ENCODE measurements around the gene RGL2. TPM values are rescaled to one million over a fixed set of nuclear protein-coding genes. Genes with fewer than 3 reads are reported as not detected.
"Not testable (repeated sequence)": the region's sequence is repeated elsewhere in the genome, so short reads cannot be mapped to it uniquely, and the experiment has no call there.

Gene RGL2
- 10 to 100 TPM; 33.1 to 64.3 (median 49.0) TPM for polyA plus RNA-seq

GRCh38 chr6:33298773-33299236 is at the start of gene RGL2:
Gene RGL2, minus strand, starts transcription at chr6:33298942. Its CDS starts 332 bp downstream, at chr6:33298610.
- 0% methylated on average over 29 to 34 of the region's 34 CpGs for WGBS, 3 donors
- H3K27ac ChIP-seq (ENCODE audit: low read depth, low read length): peak within 1 kb of the TSS; percentile 92

GRCh38 chr6:33347816-33348215 is 49.1 kb upstream of the RGL2 start:
- 78 to 88% (median 80%) methylated on average over 5 of the region's 5 CpGs for WGBS, 3 donors
- no peak overlapping the region for H3K27ac ChIP-seq (ENCODE audit: low read depth, low read length)

- H3K27ac ChIP-seq (ENCODE audit: low read depth, low read length): not testable (repeated sequence)
- WGBS, 3 donors: 74 to 80% (median 77%) methylated on average over 5 of the region's 5 CpGs
Measured at GRCh38 chr6:33346972-33347371, 48.2 kb upstream of the RGL2 start.

GRCh38 chr6:33344701-33345697 is 46.3 kb upstream of the RGL2 start:
- H3K27ac ChIP-seq (ENCODE audit: low read depth, low read length): no peak overlapping the region
- WGBS, 3 donors: 14 to 23% (median 15%) methylated on average over 22 of the region's 22 CpGs

- 56 to 71% (median 62%) methylated on average over 6 of the region's 6 CpGs for WGBS, 3 donors
- no peak overlapping the region for H3K27ac ChIP-seq (ENCODE audit: low read depth, low read length)
Measured at GRCh38 chr6:33343953-33344611, 45.3 kb upstream of the RGL2 start.

- H3K27ac ChIP-seq (ENCODE audit: low read depth, low read length): not testable (repeated sequence)
- 88 to 91% (median 90%) methylated on average over 7 of the region's 7 CpGs for WGBS, 3 donors
Measured at GRCh38 chr6:33343606-33343952, 44.8 kb upstream of the RGL2 start.

GRCh38 chr6:33339193-33339592 is 40.5 kb upstream of the RGL2 start:
- no peak overlapping the region for H3K27ac ChIP-seq (ENCODE audit: low read depth, low read length)
- 68 to 78% (median 76%) methylated on average over 6 of the region's 6 CpGs for WGBS, 3 donors

- H3K27ac ChIP-seq (ENCODE audit: low read depth, low read length): no peak overlapping the region
- WGBS, 3 donors: 83 to 89% (median 86%) methylated on average over 3 of the region's 3 CpGs
Measured at GRCh38 chr6:33336495-33336894, 37.8 kb upstream of the RGL2 start.

GRCh38 chr6:33335916-33336315 is 37.2 kb upstream of the RGL2 start:
- WGBS, 3 donors: 67 to 77% (median 72%) methylated on average over 4 of the region's 4 CpGs
- H3K27ac ChIP-seq (ENCODE audit: low read depth, low read length): no peak overlapping the region

GRCh38 chr6:33333666-33334065 is 34.9 kb upstream of the RGL2 start:
- 87 to 90% (median 90%) methylated on average over 4 of the region's 4 CpGs for WGBS, 3 donors
- H3K27ac ChIP-seq (ENCODE audit: low read depth, low read length): no peak overlapping the region

GRCh38 chr6:33330736-33331135 is 32.0 kb upstream of the RGL2 start:
- 71 to 89% (median 72%) methylated on average over 10 of the region's 10 CpGs for WGBS, 3 donors

GRCh38 chr6:33329058-33329457 is 30.3 kb upstream of the RGL2 start:
- WGBS, 3 donors: 42 to 49% (median 47%) methylated on average over 5 of the region's 5 CpGs
- no peak overlapping the region for H3K27ac ChIP-seq (ENCODE audit: low read depth, low read length)

More at GRCh38 chr6:33330736-33331135, 32.0 kb upstream of the RGL2 start:
- no peak overlapping the region for H3K27ac ChIP-seq (ENCODE audit: low read depth, low read length)

GRCh38 chr6:33324125-33324524 is 25.4 kb upstream of the RGL2 start:
- no peak overlapping the region for H3K27ac ChIP-seq (ENCODE audit: low read depth, low read length)
- WGBS, 3 donors: 15 to 26% (median 18%) methylated on average over 7 of the region's 7 CpGs

GRCh38 chr6:33323623-33323948 is 24.8 kb upstream of the RGL2 start:
- H3K27ac ChIP-seq (ENCODE audit: low read depth, low read length): no peak overlapping the region
- WGBS, 3 donors: 0 to 3% (median 1%) methylated on average over 12 of the region's 12 CpGs

GRCh38 chr6:33321227-33321626 is 22.5 kb upstream of the RGL2 start:
- WGBS, 3 donors: 60 to 75% (median 69%) methylated on average over 9 of the region's 9 CpGs
- H3K27ac ChIP-seq (ENCODE audit: low read depth, low read length): no peak overlapping the region

- H3K27ac ChIP-seq (ENCODE audit: low read depth, low read length): no peak overlapping the region
- 72 to 75% (median 72%) methylated on average over 32 of the region's 32 CpGs for WGBS, 3 donors
Measured at GRCh38 chr6:33320315-33321181, 21.8 kb upstream of the RGL2 start.

GRCh38 chr6:33319939-33320314 is 21.2 kb upstream of the RGL2 start:
- 84 to 85% (median 85%) methylated on average over 3 of the region's 3 CpGs for WGBS, 3 donors

GRCh38 chr6:33318426-33319073 is 19.8 kb upstream of the RGL2 start:
- H3K27ac ChIP-seq (ENCODE audit: low read depth, low read length): no peak overlapping the region
- WGBS, 3 donors: 69 to 74% (median 70%) methylated on average over 8 of the region's 8 CpGs

More at GRCh38 chr6:33319939-33320314, 21.2 kb upstream of the RGL2 start:
- no peak overlapping the region for H3K27ac ChIP-seq (ENCODE audit: low read depth, low read length)
